SU-DHL-6 (cell line): ENCODE measurements around the gene NOTCH2.

ENCODE experiments used
- CTCF ChIP-seq: fragments of 200-600 bp; sonication (generic); IDR thresholded peaks from one replicate; pipeline ENCODE4 v1.5.1; 2017; ENCODE audit warnings: antibody characterized with exemption, mild to moderate bottlenecking, low read length, moderate library complexity; ENCODE audit not compliant: insufficient read depth, poor library complexity, severe bottlenecking
- EZH2phosphoT487 ChIP-seq: fragments of 200-600 bp; sonication (generic), shearing (Covaris generic); conservative IDR thresholded peaks from 2 replicates; pipeline ENCODE4 v1.6.1; 2018; ENCODE audit warnings: mild to moderate bottlenecking, antibody characterized with exemption, low read length, moderate library complexity, mixed read lengths

DNA sequence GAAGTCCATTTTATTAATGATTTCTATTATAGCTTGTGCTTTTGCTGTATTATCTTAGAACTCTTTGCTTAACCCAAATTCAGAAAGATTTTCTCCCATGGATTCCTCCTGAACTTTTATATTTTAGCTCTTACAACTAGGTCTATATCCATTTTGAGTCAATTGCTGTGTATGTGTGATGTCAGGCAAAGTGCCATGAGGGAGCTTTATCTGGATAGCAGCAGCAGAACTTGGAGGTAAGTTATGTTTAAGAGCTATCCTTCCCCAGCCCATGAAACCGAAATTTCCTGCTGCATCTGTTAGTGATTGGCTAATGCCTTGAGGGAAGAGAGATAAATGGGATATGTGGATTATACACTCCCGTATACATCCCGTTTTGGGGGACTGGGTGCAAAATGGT lies 203.0 kb downstream of the NOTCH2 start:
- TF ChIP-seq CTCF: no peak
- TF ChIP-seq EZH2phosphoT487: no peak
